Activated effector memory CD4-positive, alpha-beta T cell treated with Interleukin-2 at 50 U/mL for 16 hours (primary cell): Measurements from ENCODE around the gene FAM216B.
"Not testable (repeated sequence)": the region's sequence is repeated elsewhere in the genome, so short reads cannot be mapped to it uniquely, and the experiment has no call there.

Experiments
- DNase-seq: peaks from one replicate; pipeline ENCODE4 v3.0.0-alpha.2; 2020

FAM216B gene

GRCh38 chr13:42788601-42789000 is 7.2 kb downstream of the FAM216B start:
- DNase-seq, result no peak

- DNase-seq, result no peak
Measured at GRCh38 chr13:42792154-42792553, 10.8 kb downstream of the FAM216B start.

DNA sequence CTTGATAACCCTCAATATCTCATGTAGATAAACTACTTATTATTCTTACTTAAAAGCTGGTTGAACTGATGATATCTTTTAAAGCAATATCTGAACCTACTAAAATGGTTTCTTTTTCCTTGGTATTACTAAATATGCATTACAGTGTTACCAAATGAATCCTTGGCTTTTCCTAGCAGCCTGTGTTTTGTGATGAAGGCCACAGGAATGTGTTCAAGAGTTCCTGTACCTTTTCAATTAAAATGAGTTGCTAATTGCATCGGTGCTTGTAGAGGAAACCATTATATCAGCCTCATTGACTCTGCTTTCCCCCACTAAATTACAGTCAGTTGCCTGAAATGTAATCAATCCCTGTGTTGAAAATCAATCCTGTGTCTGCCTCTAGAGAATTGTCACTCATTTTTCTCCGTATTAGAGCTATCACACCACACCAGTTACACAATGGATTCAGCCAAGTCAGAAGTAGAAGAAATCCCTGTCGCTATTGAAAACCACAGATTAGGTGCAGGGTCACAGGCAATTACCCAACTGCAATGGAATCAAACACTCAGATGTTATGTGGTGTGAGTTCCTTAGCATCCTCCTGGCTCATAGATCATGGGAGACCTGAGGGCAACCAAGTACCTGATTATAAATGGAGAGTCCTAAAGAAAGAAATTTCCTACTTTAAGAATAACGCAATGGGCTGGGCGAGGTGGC is 13.3 kb downstream of the FAM216B start:
- DNase-seq, result no peak

- no peak for DNase-seq
Measured at GRCh38 chr13:42795666-42796065, 14.3 kb downstream of the FAM216B start.

DNA sequence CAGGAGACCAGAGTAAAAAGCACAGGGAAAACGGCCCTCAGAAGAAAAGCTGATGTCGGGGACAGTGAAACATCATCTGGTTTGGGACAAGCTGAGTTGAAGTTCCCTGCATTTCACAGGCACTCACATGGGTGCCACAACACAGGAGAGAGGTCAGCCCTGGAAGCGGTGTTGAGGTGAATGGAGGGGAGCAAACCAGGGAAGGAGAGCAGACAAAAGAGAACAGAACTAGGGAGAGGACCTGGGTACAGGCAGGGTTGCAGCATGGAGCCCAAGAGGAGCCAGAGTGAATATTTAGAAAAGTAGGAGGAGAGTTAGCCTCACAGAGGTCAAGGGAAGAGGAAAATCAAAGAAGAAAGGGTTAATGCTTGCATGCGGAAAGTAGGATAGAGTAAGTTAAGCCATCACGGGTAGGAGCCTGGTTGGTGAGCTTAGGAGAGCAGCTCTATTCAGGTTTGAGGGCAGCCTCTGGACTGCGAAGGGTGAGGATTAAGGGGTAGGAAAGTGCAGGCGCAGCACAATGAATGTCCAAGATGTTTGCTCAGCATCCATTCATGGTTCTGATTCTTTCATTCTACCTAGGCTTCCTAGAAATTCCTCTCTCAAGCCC is 15.5 kb downstream of the FAM216B start:
- no peak for DNase-seq

- DNase-seq, result no peak
Measured at GRCh38 chr13:42798118-42798517, 16.7 kb downstream of the FAM216B start.

GRCh38 chr13:42800109-42800643 is 18.8 kb downstream of the FAM216B start:
- DNase-seq, result no peak

- no peak for DNase-seq
Measured at GRCh38 chr13:42803563-42804204, 22.3 kb downstream of the FAM216B start.

DNA sequence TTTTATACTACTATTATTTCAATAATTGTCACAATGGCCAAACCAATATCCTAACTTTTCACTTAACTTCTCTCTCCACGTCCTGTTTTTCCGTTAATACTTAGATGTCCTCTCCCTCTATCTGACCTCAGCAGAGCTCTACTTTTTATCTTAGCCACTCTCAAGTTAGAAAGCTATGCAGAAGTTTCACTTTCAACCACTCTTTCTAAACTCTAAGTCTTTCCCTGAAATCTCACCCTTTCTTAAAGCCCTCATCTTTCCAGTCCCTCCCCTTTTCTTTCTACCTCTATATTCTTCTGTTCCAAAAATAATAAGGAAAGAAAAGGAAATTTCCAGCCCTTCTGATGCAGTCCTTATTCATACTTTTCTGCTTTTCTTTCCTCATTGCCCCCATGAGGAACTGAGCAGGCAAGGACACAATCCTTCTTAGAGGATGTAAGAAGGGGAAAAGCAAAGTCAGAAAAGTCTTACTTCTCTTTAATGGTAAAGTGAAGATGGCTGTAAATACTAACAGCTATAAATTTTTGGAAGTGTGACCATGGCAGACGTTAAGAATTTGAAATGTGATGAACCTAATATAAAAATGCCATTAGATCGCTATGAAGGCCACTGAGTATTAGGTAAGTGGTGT is 23.0 kb downstream of the FAM216B start:
- DNase-seq, result no peak

- no peak for DNase-seq
Measured at GRCh38 chr13:42807241-42807640, 25.9 kb downstream of the FAM216B start.

DNA sequence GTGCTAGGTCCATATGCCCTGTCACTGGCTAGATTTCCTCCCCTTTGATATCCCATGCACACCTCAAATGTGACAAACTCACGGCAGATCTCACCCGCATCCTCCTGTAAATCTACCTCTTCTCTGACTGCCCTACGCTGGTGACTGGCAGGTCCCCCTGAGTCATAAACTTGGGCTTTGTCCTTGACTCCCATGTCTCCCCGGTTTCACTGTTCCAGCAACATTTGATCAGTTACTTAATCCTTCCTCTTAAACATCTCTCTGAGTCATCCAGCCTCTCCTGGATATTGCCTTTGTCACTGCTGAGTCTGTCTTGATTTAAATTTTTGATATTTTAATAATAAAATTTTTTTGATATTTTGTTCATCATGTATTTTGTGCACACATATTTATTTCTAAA is 26.5 kb downstream of the FAM216B start:
- DNase-seq, result no peak

- no peak for DNase-seq
Measured at GRCh38 chr13:42808341-42808940, 27.1 kb downstream of the FAM216B start.

GRCh38 chr13:42812316-42812715 is 30.9 kb downstream of the FAM216B start:
- DNase-seq, result no peak

DNA sequence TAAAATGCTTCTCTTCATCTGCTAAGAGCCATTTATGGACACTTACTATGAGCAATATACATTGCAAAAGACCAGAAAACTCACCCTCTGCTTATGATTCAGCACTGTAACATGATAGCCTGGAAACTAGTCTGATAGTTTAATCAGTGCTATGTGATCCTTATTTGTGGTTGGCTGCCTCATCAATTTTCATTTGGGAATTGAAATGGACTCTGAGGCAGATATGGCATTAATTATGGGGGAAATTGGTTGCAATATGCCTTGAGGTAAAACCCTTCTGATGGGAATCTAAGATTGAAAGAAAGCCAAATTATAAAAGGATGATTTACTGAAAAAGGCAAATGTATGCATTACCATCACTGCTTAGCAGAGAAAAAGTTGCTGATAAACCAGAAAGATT is 33.5 kb downstream of the FAM216B start:
- no peak for DNase-seq

DNA sequence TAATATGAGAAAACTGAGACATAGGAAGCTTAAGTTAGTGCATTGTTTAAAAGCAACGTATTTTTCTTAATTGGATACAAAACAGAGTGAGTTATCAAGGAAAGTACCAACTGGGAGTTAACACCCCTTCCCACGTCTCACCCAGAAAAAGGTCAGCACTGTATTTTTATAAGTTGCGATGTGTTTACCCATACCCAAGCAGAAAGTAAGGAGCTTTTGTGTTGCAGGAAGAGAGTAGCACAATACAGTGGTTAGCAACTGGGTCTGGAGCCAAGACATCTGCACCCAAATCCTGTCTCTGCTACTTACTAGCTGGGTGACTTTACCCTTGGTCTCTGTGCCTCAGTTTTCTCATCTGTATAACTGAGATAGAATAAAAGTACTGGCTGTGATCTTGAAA is 34.3 kb downstream of the FAM216B start:
- no peak for DNase-seq

DNA sequence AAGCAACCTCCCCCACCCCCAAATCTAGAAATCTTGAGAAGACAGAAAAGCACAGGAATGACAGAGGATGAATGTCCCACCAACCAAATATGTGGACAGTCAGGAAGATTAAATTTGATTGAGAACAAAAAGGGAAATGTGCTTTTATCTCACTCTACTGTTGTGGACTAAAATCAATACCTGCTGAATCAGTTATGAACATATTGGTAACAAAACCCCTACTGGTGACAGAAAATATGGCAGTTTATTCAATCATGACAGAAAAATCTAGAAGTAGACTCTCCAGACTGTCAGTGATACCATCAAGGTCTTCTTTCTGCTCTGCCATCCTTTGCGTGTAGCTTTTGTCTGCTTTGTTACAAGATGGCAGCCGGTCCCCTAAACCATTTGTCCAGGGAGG is 35.2 kb downstream of the FAM216B start:
- no peak for DNase-seq

DNA sequence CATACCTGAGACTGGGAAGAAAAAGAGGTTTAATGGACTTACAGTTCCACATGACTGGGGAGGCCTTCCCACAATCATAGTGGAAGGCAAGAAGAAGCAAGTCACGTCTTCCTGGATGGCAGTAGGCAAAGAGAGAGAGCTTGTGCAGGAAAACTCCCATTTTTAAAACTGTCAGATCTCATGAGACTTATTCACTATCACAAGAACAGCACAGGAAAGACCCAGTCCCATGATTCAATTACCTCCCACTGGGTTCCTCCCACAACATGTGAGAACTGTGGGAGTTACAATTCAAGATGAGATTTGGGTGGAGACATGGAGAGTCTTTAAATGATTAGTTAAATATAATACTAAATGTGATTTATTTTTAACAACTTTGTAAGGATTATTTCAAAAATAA is 38.3 kb downstream of the FAM216B start:
- DNase-seq, result not testable (repeated sequence)

GRCh38 chr13:42820451-42820850 is 39.1 kb downstream of the FAM216B start:
- DNase-seq, result no peak

GRCh38 chr13:42821437-42821836 is 40.1 kb downstream of the FAM216B start:
- no peak for DNase-seq

GRCh38 chr13:42832341-42833096 is 51.1 kb downstream of the FAM216B start:
- no peak for DNase-seq

DNA sequence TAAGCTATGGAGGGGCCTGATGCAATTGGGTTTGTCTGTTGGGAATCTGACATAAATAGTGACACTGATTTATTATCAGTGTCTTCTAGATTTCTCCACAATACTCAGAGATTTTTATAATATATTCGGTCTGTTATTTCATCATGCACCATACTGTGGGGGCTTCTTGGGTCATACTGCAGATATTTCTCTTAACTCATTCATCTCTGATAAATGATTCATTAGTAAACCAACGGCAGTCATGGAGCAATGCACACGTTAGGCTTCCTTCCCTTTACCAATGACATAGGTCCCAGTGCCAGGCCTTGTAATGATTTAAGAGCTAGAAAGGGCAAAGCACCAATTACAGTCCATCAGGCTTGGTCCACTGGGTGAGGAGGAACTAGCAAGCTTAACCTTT is 53.6 kb downstream of the FAM216B start:
- no peak for DNase-seq

GRCh38 chr13:42836930-42837690 is 55.7 kb downstream of the FAM216B start:
- no peak for DNase-seq
